ENCODE data around the gene PDCD11.

The PDCD11 gene

DNA sequence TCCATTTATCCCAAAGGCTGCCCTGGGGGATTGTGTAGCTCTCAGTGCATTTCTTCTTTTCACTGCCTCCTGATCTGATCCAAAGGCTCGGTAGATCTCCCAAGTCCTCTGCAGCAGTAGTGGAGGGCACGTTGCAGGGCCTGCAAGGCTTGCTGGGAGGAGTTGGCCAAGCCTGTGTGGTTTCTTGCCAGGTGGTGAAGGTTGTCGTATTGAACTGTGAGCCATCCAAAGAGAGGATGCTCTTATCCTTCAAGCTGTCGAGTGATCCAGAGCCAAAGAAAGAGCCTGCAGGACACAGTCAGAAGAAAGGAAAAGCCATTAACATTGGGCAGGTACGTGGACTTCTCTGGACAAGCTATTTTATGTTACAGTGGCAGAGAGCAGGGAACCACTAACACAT is 21.2 kb downstream of the PDCD11 start:
- DNase-seq (ENCODE audit: low read depth): no peak

DNA sequence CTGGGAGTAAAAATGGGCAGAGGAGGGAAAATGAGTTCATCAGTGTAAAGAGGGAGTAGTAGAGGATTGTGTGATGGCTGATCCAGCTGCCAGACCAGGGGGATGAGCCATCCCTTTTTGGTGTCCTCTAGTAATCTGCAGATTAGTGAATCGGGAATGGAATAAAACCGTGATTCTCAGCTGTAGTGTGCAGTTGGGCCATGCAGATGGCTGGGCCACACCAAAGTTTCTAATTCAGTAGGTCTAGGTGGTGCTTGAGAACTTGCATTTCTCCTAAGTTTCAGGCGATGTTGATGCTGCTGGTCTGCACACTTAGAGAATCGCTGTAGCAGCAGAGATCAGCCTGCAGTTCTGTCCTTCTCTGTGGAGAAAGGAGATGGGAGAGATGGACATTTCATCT is 22.7 kb downstream of the PDCD11 start:
- no peak for DNase-seq (ENCODE audit: low read depth)

DNA sequence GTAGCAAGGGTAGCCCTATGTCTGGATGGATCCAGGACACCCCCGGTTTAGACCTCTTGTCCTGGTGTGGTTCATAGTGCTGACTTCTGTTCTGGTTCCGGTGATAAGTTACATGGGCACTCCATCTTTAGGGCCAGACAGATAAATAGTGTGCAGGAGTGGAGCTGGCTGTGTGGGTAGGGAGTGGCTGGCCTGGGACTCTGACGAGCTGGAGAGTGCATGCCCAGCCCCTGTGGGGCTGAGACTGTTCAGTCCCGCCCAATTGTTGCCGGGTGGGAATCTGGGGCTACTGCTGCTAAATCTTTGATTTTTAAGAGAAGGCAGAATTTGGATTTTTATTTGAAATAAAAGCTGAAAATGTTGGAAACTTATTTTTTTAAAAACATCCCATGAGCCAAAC is 27.3 kb downstream of the PDCD11 start:
- DNase-seq (ENCODE audit: low read depth): no peak

DNA sequence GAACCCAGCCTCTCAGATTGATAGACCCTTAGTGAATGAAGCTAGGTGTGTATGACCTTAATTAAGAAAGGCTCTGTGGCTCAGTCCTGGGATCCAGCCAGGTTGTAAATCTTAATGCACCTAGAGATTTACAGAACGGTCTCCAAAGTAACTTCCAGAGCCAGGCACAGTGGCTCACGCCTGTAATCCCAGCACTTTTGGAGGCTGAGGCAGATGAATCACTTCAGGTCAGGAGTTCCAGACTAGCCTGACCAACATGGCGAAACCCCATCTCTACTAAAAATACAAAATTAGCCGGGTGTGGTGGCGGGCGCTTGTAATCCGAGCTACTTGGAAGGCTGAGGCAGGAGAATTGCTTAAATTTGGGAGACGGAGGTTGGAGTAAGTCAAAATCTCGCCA is 31.4 kb downstream of the PDCD11 start:
- DNase-seq (ENCODE audit: low read depth): no peak

- DNase-seq (ENCODE audit: low read depth): no peak
Observed at GRCh38 chr10:103428989-103429643, 32.7 kb downstream of the PDCD11 start.

GRCh38 chr10:103429647-103430046 is 33.2 kb downstream of the PDCD11 start:
- DNase-seq (ENCODE audit: low read depth): no peak

- DNase-seq (ENCODE audit: low read depth): no peak
Observed at GRCh38 chr10:103431902-103432301, 35.5 kb downstream of the PDCD11 start.

DNA sequence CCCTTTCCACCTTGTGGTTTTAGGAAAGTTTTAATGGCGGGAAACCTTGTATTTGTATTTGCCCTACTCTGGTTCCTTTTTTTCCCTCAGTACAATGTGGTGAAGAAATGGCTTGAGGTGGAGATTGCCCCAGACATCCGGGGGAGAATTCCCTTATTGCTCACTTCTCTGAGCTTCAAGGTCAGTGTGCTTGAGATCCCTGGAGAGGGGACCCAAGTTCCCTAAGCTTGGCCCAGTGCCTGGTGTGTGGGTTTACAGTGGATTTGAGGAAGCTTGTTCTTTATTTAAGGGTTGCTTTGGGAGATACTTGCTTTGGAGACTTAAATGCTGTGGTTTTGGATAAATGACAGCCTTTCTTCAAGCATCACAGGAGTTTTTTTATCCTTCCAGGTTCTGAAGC is 37.4 kb downstream of the PDCD11 start:
- no peak for DNase-seq (ENCODE audit: low read depth)

DNA sequence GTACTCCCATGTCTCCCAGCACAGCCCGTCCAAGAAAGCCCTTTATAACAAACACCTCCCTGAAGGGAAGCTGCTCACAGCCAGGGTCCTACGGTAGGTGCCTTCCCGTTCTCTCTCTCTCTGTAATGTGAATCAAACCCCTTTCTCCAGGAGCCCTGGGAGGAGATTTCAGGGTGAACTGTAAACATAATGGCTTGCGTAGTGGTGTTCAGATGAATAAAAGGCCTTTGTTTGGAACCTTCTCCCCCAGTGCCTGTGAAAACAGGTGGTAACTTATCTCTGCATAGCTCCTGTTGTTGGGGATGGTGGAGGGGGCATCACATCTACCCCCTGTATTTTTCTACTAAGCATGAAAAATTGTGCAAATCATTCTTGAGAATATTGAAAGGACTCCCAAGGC is 43.4 kb downstream of the PDCD11 start:
- no peak for DNase-seq (ENCODE audit: low read depth)

DNA sequence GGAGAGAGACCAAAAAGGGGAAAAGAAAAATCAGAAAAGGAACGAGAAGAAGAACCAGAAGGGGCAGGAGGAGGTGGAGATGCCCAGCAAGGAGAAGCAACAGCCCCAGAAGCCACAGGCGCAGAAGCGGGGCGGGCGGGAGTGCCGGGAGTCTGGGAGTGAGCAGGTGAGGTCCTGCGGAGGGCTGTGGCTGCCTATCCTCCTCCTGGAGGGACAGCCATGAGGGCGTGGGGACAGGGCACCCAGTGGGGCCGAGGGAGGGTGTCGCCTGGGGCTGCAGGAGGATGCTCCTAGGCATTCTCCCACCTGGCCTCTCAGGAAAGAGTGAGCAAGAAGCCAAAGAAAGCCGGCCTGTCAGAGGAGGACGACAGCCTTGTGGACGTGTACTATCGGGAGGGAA is 44.0 kb downstream of the PDCD11 start:
- no peak for DNase-seq (ENCODE audit: low read depth)

DNA sequence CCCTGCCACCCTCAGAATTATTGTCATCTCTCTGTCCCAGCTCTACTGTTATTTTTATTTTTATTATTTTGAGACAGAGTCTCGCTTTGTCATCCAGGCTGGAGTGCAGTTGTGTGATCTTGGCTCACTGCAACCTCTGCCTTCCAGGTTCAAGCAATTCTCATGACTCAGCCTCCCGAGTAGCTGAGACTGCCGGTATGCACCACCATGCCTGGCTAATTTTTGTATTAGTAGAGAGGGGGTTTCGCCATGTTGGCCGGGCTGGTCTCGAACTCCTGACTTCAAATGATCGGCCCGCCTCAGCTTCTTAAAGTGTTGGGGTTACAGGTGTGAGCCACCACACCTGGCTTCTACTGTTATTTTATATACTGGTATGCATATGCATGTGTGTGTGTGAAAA is 44.8 kb downstream of the PDCD11 start:
- no peak for DNase-seq (ENCODE audit: low read depth)

DNA sequence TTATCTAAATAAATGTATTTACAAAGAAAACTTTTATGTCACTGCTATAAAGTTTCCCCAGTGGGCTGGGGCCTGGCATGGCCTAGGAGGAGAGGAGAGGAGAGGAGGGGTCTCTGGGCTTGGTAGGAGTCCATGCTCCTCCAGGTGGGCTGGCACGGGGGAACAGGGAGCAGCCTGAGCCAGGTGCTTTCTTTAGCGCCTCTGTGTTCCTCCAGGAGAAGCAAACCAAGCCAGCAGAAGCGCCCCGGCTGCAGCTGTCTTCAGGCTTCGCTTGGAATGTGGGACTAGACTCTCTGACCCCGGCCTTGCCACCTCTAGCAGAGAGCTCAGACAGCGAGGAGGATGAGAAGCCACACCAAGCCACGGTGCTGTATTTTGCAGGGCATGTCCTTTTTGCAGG is 45.2 kb downstream of the PDCD11 start:
- DNase-seq (ENCODE audit: low read depth): no peak

DNA sequence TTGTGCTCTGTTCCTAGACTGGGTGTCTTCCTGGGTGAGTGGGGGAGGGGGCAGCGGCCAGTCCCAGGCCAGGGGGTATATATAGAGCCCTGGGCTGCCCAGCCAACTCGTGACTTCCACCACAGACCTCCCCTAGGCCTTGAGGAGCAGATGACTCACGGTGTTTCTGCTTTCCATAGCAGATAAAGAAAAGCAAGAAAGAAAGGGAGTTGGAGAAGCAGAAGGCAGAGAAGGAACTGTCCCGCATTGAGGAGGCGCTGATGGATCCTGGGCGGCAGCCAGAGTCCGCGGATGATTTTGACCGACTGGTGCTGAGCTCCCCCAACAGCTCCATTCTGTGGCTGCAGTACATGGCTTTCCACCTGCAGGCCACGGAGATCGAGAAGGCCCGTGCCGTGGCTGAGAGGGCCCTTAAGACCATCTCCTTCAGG is 45.6 kb downstream of the PDCD11 start:
- no peak for DNase-seq (ENCODE audit: low read depth)

DNA sequence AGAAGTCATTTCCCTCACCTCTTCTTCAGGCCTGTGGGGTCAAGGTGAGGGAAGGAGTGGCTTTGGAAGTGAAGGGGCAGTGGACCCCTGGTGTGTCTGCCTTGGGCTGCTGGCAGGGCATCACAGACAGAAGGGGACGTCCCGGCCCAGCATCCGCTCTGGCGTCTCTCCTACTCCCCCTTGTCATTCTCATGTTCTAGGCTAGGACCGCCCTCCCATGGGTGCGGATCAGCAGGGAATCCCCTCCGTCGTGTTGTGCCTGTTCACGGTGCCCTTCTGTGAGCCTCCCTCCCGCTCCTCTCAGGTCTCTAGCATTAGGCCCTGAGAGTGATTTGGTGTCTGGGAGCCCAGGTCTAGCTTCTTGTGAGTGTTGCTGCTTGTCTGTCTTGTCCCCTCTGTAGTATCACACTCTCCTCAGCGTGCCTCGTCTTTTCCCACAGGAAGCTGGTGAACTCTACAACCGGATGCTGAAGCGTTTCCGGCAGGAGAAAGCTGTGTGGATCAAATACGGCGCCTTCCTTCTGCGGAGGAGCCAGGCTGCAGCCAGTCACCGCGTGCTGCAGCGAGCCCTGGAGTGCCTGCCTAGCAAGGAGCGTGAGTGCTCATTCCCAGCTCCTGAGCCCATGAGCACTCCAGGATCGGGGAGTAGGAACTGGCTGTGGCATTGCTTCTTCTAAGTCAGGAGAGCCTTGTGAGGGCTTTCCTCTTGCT is 47.2 kb downstream of the PDCD11 start:
- DNase-seq (ENCODE audit: low read depth): no peak

- DNase-seq (ENCODE audit: low read depth): no peak
Observed at GRCh38 chr10:103444478-103444877, 48.1 kb downstream of the PDCD11 start.

GRCh38 chr10:103445366-103445765 is 48.9 kb downstream of the PDCD11 start:
- DNase-seq (ENCODE audit: low read depth): no peak

- DNase-seq (ENCODE audit: low read depth): no peak
Observed at GRCh38 chr10:103445767-103446567, 49.5 kb downstream of the PDCD11 start.

DNA sequence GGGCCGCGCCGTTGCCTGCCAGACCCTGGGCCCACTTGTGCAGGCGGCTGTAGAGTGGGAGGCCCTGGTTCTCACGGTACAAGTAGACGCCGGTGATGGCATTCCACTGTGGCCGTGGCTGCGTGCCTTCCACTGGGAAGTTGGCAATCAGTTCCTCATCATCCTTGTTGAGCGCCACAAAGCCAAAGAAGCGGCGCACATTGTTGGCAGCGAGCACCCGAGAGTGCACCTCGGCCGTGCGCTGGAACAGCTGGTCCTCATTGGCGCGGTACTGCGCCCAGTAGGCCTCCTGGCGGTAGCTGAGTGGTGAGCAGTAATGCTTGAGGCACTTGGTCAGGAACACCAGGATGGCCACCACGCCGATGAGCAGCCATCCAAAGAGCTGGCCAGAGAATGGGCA is 50.8 kb downstream of the PDCD11 start:
- no peak for DNase-seq (ENCODE audit: low read depth)

- no peak for DNase-seq (ENCODE audit: low read depth)
Observed at GRCh38 chr10:103448746-103449145, 52.3 kb downstream of the PDCD11 start.

DNA sequence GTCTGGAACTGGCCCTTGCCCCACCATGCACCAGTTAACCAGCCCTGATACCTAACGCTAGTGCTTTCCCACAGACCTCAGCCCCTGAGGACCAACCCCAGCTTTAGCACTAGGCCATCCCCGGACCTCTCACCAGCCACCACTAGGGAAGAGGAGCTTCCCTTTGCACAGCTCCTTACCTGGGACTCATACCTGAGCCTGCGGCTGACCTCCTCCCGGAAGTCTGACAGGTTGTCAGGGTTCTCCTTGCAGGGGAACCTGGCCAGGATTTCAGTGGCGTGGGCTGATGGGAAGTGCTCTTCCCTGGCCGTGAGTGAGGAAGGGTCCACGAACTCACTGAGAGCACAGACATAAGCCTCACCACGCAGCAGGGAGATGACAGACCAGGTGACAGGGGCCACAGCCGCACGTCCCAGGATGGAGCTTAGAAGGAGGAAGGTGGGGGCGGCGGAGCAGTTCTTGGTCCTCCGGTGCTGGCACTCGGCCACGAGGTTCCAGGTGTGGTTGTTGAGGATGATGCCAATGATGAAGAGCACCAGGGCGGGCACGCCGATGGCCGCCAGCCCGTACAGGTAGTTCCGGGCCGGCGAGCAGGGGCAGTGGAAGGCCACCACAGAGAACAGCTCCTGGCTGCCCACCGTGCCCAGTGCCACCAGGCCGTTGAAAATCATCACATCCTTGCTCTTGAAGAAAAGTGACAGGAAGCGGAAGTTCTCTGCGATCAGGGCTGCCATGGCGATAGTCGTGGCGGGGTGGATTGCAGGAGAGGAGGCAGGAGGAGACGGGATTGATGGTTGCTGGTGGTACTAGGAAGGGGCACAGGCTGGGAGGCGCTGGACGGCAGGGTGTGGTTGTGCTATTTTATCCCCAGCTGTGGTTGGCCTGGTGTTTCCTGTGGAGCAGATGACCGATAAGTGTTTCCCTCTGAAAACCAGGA is 53.0 kb downstream of the PDCD11 start:
- DNase-seq (ENCODE audit: low read depth): no peak

- no peak for DNase-seq (ENCODE audit: low read depth)
Observed at GRCh38 chr10:103450201-103450695, 53.8 kb downstream of the PDCD11 start.
